HG03571 (cell line): ENCODE measurements around the gene FAXC.

ENCODE experiments used
- ATAC-seq: cut with Tn5 transposase; IDR thresholded peaks from one replicate; pipeline ENCODE4 v1.9.1; 2021; ENCODE audit not compliant: unreplicated experiment

FAXC gene

DNA sequence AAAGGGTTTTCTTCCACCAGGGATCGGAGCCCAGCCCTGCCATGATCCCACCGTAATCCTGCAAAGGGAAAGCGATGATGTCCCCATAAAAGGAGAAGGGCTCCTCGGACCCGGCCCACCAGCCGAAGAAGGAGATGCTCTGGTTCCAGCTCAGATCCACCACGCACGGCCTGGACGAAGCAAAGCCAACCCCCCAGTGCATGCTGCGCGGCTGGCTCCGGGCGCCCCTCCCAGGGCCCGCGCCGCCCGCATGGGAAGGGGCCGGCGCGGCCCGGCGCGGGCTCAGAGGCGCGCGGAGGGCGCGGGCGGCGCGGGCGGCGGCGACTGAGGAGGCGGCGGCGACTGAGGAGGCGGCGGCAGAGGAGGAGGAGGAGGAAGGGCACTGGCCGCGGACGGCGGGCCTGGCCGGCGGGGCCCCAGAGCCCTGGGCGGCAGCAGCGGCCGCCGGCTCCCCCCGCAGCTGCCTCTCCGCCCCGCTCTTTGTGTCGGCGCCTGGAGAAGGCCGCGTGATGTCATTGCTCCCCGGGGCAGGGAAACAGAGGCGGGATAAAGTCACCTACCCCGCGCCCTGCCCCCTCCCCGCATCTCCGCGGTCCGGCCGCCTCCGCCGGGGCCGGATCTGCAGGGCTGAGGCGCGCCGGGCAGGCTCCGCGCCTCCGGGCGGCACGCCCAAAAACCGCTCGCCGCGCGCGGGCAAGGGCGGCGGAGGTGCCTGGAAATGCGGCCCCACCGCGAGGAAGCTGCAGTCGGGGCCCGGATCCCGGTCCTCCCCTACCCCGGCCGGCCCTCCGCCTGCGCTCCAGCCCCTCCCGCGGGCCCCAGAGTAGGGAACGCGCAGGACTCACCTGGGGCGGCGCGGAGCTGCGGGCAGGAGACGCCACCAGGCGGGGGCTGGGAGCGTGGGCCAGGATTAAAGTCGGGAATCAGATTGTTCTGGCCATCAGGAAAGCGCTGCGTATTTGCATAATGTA lies at the start of gene FAXC:
FAXC (minus strand) TSS at position 504 of the 971 bp plus-strand sequence; CDS start at position 202, 302 bp downstream.
- ATAC-seq: peak; percentile 46

DNA sequence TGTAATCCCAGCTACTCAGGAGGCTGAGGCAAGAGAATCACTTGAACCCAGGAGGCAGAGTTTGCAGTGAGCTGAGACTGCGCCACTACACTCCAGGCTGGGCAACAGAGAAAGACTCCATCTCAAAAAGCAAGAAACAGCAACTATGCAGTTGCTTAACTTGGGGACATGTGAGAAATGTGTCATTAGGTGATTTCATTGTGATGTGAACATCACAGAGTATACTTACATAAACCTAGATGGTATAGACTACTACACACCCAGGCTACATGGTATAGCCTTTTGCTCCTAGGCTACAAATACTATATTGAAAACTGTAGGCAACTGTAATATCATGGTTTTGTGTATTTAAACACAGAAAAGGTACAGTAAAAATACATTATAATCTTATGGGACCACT lies 47.8 kb upstream of the FAXC start:
- no peak for ATAC-seq

DNA sequence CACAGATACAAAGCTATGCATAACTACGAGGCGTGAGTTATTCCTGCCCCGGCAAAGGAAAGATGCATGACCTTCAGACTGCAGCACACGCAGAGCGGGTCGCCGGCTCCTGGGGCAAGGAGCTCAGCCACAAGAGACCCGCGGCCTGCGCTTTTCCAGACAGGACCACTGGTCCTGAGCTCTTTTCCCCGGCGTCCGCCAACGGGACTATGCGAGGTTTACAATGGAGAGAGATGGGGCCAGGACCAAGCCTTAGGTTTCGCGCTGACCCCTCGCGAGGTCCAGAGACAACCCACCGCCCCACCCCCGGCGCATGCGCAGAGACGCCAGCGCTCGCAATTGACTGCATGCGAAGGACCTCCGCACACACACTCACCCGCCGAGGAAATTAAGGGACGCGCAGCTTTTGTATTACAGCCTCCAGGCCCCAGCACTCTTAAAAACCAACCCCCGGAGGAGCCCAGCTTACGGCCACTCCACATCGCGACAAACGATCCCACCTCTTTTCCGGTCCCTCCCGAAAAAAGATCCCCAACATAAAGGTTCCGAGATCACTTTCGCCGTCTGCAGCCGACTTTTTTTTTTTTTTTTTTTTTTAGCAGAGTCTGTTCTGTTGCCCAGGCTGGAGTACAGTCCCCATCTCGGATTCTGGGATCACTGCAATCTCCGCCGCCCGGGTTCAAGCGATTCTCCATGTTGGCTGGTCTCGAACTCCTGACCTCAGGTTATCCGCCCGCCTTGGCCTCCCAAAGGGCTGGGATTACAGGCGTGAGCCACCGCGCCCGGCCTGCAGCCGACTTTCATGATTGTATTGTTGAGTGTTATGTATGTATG lies 44.4 kb upstream of the FAXC start, which contains the start of gene COQ3:
COQ3 (minus strand) TSS at position 498 of the 834 bp plus-strand sequence; CDS start at position 482, 16 bp downstream.
- ATAC-seq: peak; percentile 68

DNA sequence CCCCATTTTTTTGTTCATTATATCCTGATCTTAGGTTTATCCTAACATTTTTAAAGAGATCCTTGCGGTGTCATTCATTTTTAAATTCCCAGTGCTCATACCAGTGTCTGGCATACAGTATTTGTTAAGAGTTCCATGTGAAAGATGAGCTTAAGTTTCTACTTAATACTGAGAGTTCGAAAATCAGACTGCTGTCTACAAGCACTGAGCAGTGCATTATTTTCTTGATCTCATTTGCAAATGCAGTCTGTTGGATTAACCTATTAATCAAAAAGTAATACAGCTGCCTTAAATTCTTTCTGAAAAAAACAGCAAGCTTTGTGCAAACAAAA lies 43.9 kb upstream of the FAXC start:
- peak; percentile 22 for ATAC-seq

DNA sequence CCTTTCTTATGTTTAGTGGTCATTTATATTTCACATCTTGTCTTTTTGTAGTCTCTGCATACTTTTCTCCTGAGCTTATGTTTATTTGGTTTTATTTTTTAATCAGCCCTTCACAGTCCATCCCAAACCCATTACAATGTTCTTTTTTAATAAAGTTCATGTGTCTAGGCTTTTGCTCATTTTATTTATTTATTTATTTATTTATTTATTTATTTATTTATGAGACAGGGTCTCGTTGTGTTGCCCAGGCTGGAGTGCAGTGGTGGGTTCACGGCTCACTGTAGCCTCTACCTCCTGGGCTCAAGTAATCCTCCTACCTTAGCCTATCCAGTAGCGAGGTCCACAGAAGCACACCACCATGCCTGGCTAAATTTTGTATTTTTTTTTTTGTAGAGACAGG lies 41.4 kb upstream of the FAXC start:
- no peak for ATAC-seq

DNA sequence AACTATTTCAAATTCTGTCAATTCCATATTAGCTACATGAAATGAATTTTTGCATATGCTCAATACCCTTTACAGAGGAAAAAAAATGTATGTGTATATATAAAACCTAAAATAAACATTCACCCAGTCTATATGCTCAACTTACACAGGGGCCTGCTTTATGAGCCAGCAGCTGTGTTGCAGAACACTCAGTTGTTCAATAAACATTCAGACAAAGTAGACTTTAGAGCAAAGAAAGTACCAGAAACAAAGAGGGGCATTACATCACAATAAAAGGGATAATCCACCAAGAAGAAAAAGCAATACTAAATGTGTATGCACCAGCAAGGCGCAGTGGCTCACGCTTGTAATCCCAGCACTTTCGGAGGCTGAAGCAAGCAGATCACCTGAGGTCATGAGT lies 35.0 kb upstream of the FAXC start:
- ATAC-seq: no peak

DNA sequence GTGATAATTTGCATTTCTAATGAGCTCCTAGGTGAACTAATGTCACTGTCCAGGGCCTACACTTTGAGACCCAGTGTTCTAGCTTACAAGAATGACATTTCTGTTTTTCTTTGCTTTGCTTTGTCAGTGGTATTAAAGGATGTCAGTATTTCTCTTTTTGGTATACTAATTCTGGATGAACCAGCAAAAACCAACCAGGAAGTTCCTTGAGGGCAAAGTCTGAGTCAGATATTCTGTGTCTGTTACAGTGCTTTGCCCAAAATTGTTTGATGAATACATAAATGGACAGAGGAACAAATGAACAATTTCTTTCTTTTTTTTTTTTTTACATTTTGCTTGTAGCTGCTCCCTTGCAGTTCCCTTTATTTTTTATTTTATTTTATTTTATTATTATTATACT lies 29.2 kb upstream of the FAXC start:
- no peak for ATAC-seq

DNA sequence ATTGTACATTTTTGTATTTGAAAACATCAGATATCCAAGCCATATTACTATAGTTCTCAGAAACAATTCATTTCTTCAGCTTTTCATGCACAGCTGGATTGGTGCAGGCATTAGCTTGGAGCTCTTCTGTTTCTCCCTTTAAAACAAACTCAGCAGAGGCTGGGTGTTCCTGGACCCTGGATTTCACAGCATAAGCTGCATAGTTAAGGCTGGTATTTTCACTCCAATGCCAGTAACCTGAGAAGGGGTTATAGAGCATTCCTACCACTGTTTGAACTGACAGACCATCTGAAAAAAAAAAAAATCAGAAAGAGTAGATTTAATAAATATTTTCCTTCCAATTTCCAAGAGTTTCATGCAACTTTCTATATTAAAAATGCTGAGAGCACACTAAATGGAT lies 20.1 kb upstream of the FAXC start:
- ATAC-seq: no peak

DNA sequence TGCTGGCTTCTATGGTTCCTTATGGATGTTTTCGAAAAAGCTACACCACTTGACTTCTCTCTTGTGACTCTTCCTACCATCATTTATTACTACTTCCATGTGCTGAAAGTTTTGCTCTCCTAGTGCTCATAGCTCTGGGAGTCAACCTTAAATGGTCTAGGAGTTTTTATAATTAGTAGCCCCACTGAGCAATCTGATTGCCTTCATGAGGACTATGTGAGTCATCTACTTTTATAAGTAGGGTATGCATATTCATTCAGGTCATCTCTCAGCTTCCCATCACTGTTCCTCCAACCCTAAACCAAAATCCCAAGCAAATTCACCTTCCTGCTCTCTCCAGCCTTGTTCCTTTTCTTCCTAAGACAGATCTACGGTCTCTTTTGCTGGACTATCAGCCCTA lies 17.4 kb upstream of the FAXC start:
- ATAC-seq: no peak

DNA sequence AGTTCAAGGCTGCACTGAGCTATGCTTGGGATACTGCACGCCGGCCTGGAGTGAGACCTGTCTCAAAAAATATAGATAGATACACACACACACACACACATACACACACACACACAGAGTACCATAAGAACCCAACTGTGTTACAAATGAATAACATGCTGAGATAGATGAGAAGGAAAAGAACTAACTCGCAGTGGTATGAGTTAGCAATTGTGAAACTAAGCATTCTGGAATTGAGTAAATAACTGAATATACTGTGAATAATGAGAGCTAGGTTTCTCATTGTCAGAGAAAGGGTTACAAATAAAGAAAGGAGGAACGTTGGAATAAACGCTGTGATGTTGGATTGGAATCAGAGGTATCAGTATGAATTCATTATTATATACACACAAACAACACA lies 14.6 kb upstream of the FAXC start:
- ATAC-seq: peak; percentile 87

DNA sequence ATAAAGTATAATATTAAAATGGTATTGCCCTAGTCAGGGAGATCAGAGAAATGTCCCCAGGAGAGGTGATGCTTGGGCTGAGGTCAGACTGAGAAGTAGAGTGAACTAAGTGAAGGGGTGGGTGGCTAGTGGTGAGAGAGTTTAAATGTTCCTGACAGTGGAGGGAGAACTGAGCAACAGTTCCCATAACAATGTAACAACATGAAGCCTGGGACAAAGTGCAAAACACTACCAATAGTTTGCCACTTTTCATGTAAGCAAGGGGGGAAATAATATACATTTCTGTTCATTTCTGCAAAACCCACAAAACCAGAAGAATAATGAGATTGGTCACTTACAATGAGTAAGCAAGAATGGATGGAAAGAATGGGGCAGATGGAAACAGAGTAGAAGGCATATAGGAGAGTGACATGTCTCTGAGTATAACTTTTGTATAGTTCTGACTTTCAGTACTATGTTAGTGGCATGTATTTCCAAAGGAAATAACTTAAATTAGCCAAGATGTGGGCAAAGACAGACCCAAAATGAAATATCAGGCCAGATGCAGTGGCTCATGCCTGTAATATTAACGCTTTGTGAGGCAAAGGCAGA lies 13.3 kb upstream of the FAXC start:
- ATAC-seq: no peak

DNA sequence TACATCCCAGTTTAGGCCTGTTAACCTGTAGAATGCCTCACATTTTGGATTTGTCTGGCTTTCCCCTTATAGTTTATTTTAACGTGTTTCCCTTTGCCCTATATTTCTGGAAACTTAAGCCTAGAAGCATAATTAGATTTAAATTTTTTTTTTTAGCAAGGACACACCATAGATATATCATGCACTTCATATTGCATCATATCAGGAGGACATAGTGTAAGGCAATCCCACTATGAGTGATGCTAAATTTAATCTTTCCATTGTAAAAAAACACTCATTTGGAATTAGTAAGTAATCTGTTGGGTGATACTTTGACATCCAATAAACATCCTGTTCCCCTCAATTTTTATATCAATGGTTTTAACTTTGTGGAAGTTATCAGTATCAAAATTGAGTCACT lies 10.3 kb upstream of the FAXC start:
- ATAC-seq: no peak

DNA sequence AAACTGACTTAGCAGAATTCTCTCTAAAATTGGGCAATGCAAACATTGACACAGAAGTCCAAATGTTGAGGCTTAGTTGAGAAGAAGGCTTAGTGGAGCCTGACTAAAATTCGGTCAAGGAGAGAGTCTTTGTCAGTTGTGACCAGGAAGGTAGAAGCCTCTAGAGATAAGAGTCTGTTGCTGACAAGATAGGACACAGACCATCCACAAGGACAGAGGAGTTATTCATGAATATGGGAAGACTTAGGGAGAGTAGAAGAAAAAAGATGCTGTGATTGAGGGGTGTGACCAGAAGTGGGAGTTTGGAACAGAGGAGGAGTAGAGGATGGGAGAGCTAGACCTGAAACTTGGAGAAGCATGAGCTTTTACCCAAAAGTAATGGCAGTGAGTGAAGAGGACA lies 7.2 kb upstream of the FAXC start:
- ATAC-seq: no peak

DNA sequence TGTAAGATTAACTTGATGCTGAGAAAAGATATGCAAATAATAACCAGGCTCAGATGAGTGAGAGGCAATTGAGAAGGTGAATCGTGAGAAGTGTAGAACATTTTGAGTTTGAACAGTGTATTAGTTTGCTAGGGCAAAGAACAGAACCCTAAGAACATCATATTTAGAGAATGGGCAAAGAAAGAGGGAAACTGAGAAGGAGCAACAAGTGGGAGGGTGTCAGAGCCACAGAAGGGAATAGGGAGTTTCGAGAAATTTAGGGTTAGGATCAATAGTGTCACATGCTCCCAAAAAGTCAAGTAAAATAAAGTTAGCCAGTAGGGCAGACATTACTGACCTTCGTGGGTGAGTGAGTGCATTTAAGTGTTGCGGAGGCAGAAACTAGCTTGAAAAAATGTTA lies 5.5 kb upstream of the FAXC start:
- no peak for ATAC-seq

DNA sequence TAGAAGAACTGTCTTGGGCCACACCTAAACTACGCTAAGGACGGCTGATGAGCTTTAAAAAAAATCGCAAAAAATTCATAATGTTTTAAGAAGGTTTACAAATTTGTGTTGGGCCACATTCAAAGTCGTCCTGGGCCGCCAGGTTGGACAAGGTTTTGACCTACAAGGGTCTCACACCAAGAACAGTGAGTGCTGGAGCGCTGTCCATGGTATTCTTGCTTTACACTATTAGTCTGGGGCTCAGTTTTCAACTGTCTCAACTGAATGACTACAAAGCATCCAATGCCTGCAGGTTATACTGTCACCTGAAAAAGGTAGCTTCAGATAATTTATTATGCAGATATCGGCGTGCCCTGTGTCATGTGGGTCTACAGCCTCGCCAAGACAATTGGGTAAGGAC lies 3.7 kb upstream of the FAXC start:
- ATAC-seq: no peak

DNA sequence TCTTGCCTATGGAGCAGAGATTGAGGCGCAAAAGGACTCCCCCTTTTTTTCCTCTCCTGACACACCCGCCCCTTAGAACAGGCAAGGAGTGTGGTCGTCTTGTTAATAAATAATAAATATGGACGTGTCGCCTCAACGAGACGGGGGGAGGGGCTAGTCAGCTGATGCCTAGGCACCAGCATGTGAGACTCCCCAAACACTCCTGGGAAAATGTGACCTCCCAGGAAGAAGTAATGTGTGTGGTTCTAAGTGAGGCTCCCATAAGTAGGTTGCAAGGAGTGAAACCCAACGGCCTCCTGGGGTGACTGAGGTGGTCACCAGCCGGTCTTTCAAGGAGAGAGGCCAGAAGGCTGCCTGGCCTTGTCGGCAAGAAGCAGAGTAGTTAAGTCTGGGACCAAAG lies 1.1 kb upstream of the FAXC start:
- ATAC-seq: no peak

DNA sequence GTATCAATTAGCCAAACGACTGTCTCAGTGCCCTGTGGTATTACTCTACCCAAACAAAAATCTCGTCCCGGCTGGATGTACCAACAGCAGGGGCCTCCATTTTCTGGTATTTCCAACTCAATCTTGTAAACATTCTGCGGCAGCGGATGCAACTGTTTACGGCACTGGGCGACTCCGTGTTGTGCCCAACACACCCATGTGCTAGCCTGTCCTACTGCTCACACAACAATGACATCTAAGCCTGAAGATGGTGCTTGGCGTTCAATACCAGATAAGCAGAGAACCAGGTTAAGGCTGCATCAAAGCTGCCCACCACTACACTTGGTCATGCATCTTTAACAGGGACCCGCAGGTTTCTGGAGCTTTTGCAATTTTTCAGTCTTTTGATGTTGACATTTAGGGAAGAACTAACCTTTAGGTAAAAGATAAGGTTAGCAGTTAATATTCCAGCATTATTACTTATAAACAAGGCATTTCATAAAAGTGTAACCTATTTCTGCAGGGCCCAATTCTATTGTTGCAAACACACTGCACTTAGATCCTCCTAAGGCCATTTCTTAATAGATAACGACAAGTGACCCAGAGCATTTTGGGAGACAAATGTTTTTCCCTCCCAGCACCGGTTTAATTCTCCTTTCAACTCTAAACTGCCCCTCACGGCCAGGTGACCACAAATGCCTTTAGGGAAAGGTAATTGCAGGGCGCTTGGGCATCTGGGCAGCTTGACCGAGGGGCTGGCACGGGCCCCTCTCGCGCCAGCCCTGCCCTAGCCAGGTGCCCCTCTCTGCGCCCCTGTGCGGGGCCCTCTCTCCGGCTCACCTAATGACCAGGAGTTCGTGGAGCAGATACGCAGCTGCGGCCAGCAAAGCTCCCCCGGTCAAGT lies 945 bp downstream of the FAXC start:
- ATAC-seq: no peak

DNA sequence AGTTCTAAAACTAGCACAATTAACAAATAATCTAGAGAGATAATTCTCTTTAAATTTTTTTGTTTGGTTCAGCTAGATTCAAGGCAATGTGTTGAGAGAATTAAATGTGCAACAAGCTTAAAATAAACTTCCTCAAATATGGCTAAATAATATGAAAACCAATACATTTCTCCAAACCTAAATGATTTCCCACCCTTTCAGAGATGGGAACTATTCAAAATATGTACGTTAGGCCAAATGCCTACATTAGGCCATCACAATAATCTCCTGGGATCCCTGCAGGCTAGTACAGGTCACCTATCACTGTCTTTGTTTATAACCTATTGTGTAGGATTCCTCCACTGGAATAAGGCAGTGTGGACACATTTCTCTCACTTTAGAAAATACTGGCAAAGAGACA lies 1.7 kb downstream of the FAXC start:
- ATAC-seq: no peak

DNA sequence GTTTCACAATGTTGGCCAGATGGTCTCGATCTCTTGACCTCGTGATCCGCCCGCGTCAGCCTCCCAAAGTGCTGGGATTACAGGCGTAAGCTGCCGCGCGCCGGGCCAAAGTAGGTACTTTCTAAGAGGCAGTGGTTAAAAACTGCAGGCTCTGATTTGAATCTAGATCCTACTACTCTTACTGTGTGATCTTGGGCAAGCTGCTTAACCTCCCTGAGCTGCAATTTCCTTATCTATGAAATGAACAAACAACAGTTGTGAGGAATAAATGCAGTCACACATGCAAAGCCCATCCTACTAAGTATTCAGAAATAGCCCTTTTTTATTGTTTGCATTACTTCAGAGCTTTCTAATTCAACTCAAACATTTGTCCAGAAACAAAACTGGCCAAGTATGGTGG lies 2.9 kb downstream of the FAXC start:
- no peak for ATAC-seq

DNA sequence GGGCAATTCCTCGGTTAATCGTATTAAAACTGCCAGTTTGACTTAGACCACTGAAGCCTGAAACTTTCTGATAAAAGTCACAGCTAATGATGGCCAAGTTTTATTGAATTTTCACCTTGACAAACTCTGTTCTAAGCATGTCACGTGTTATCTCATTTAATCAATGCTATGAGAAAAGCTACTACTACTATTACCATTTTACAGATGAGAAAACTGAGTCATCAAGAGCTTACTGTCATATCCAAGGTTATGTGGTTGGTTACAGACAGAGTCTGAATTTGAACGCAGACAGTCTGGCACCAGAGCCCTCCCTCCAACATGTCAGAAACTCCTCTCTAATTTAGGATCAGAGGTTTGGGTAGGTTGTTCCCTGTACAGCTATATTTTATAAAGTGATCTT lies 4.3 kb downstream of the FAXC start:
- no peak for ATAC-seq

DNA sequence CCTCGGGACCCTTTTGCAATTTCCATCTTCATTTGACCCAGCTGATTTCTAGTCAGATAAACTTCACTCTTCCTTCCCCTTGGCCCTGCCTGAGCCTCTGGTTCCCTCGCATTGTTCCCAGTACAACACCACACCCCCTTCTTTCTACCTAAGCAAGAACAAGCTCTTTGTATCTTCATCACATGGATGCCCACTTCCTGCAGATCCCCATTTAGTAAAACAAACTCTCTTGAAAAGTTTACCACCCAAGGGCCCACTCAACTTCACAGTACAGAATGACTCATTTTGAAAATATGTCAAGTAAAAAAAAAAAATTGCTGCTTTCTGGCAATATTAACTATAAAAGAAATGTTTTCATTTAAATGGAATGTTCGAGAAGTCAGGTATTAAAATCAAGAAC lies 5.2 kb downstream of the FAXC start:
- ATAC-seq: no peak
